Smooth muscle cell of the brain vasculature (primary cell): ENCODE results near the gene TPRA1.

ENCODE experiments used
- DNase-seq: peaks from one replicate; pipeline ENCODE4 v3.0.0-alpha.2; 2012; ENCODE audit warnings: low read depth, low spot score

Gene TPRA1

GRCh38 chr3:127590593-127591465, at the start of gene TPRA1:
TPRA1 (minus strand) TSS chr3:127590733; CDS start chr3:127580146, 10,587 bp downstream.
- peak; percentile 86 for DNase-seq

GRCh38 chr3:127640042-127640355, 49.5 kb upstream of the TPRA1 start:
- DNase-seq: no peak

GRCh38 chr3:127639173-127640041, 48.9 kb upstream of the TPRA1 start:
- no peak for DNase-seq

- no peak for DNase-seq
Measured at GRCh38 chr3:127637971-127638370, 47.4 kb upstream of the TPRA1 start.

- DNase-seq: no peak
Measured at GRCh38 chr3:127637546-127637945, 47.0 kb upstream of the TPRA1 start.

GRCh38 chr3:127634653-127635052, 44.1 kb upstream of the TPRA1 start:
- DNase-seq: no peak

- DNase-seq: no peak
Measured at GRCh38 chr3:127632035-127632820, 41.7 kb upstream of the TPRA1 start.

GRCh38 chr3:127630811-127631714, 40.5 kb upstream of the TPRA1 start:
- DNase-seq: no peak

- no peak for DNase-seq
Measured at GRCh38 chr3:127629467-127630403, 39.2 kb upstream of the TPRA1 start.

- no peak for DNase-seq
Measured at GRCh38 chr3:127628788-127629466, 38.4 kb upstream of the TPRA1 start, which contains the start of gene PODXL2. PODXL2 (plus strand) TSS chr3:127629185; CDS start chr3:127629220, 35 bp downstream.

- no peak for DNase-seq
Measured at GRCh38 chr3:127628426-127628787, 37.9 kb upstream of the TPRA1 start.

GRCh38 chr3:127625821-127626220, 35.3 kb upstream of the TPRA1 start:
- DNase-seq: no peak

- no peak for DNase-seq
Measured at GRCh38 chr3:127624063-127624462, 33.5 kb upstream of the TPRA1 start.

GRCh38 chr3:127622772-127623576, 32.4 kb upstream of the TPRA1 start:
- no peak for DNase-seq

- no peak for DNase-seq
Measured at GRCh38 chr3:127622031-127622430, 31.5 kb upstream of the TPRA1 start.

- no peak for DNase-seq
Measured at GRCh38 chr3:127620637-127621375, 30.3 kb upstream of the TPRA1 start.

- no peak for DNase-seq
Measured at GRCh38 chr3:127618891-127619290, 28.4 kb upstream of the TPRA1 start.
